Lower leg skin (tissue), 4 donors: ENCODE results near the gene CUL7. TPM values are rescaled to one million over a fixed set of nuclear protein-coding genes. Genes with fewer than 3 reads are reported as not detected.
"Not testable (repeated sequence)": the region's sequence is repeated elsewhere in the genome, so short reads cannot be mapped to it uniquely, and the experiment has no call there.

Experiments used
- DNase-seq, 2 donors: peaks; one replicate each; pipeline ENCODE4 v3.0.0-alpha.2; 2019; ENCODE audit warnings: low spot score in 2 of 2
- H3K4me3 ChIP-seq: fragments of 200-600 bp; sonication (generic); 2 replicates; pipeline ENCODE4 v1.5.1; 2017; ENCODE audit warnings: mild to moderate bottlenecking, low read depth; ENCODE audit not compliant: poor library complexity, severe bottlenecking
- POLR2A ChIP-seq, 2 donors: fragments of 450-650 bp; IDR thresholded peaks; one replicate each; pipeline ENCODE4 v1.6.1; 2016 to 2017; ENCODE audit warnings: antibody characterized with exemption in 2 of 2, mild to moderate bottlenecking in 1 of 2, moderate library complexity in 1 of 2
- WGBS, 2 donors: methylation state at CpG; one replicate each; pipeline ENCODE4 v1.1.5; 2018; 5-methylcytosine and 5-hydroxymethylcytosine counted together
- intact Hi-C: fragments of 100-400 bp; cut with DNase I; formaldehyde crosslinking; loops from one replicate; pipeline ENCODE4 v1.15.0; 2023; ENCODE audit warnings: low total_unique reads
- total RNA-seq, 4 donors: library from RNA; depleted of rRNA; stranded (reverse); fragments of >200 nt; gene quantifications; one replicate each; pipeline ENCODE4 v1.1.0, GENCODE V29; 2016
- TF ChIP-seq, protein P1 (sequence below), 3 donors: fragments of 450-650 bp; IDR thresholded peaks; one replicate each; pipeline ENCODE4 v1.5.1; 2016; ENCODE audit warnings: antibody characterized with exemption in 3 of 3, mild to moderate bottlenecking in 3 of 3, moderate library complexity in 2 of 3

Gene CUL7
- total RNA-seq, 4 donors from 2014 or later: 11.8 to 18.2 (median 13.6) TPM

DNA sequence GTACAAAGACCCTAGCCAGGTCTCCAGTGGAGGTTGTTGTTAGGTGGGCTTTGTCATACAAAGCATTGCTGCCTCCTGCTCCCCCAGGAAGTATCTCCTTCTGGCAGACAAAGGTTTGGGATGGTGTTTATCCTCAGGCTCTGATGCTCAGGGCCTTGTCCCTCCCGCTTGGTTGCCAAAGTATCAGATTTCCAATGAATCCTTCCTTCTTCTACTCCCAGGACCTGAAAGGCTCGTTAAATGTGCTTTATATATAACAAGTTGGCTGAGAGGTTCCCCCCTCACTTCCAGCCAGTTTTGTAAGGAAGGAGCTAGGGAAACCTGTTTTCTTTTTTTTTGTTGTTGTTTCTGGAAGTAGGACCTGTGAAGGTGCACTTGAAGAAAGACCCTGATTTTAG lies 36.9 kb upstream of the CUL7 start:
- H3K4me3 ChIP-seq: no peak overlapping the region
- TF ChIP-seq POLR2A (IDR thresholded peaks at IDR 0.05): no peak
- TF ChIP-seq, protein P1, sequence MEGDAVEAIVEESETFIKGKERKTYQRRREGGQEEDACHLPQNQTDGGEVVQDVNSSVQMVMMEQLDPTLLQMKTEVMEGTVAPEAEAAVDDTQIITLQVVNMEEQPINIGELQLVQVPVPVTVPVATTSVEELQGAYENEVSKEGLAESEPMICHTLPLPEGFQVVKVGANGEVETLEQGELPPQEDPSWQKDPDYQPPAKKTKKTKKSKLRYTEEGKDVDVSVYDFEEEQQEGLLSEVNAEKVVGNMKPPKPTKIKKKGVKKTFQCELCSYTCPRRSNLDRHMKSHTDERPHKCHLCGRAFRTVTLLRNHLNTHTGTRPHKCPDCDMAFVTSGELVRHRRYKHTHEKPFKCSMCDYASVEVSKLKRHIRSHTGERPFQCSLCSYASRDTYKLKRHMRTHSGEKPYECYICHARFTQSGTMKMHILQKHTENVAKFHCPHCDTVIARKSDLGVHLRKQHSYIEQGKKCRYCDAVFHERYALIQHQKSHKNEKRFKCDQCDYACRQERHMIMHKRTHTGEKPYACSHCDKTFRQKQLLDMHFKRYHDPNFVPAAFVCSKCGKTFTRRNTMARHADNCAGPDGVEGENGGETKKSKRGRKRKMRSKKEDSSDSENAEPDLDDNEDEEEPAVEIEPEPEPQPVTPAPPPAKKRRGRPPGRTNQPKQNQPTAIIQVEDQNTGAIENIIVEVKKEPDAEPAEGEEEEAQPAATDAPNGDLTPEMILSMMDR (IDR thresholded peaks at IDR 0.05): no peak
- 18 to 46% methylated on average over 2 of the region's 2 CpGs for WGBS, 2 donors
- no peak for DNase-seq
- intact Hi-C loops: no loop called here

DNA sequence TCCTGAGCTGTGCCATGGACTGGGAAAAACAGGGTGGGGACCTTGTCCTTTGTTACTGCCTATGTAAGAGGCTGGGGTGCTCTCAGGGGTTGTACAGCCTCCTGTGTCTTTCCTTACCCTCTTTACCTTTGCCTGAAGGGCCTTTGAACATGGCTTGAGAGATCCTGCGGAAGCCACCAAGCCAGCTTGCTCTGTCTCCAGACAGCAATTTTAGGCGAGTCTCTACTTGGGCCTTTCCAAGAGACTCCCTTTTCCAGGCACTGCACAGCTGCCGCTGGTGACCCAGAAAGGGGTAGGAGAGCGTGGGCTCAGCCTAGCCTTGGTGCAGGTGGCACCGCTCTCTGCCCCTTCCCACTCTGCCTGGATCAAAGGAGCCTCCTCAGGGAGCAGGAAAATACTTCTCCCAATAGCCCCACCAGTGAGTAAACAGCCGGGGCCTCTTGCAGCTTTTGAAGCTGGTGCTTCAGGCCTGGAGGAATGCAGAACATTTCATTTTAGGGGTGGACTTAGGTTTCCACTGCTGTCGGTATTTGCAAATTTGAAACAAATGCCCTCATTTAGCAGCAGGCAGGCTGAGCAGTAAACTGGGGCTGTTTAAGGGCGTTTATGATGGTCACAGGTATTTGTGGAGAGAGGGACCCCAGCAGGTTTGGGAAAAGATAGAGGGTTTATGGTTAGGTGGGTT lies 36.4 kb upstream of the CUL7 start:
- DNase-seq: no peak
- intact Hi-C loops: no loop called here
- 46 to 51% methylated on average over 8 of the region's 8 CpGs for WGBS, 2 donors
- no peak for TF ChIP-seq POLR2A (IDR thresholded peaks at IDR 0.05)
- H3K4me3 ChIP-seq: no peak overlapping the region

DNA sequence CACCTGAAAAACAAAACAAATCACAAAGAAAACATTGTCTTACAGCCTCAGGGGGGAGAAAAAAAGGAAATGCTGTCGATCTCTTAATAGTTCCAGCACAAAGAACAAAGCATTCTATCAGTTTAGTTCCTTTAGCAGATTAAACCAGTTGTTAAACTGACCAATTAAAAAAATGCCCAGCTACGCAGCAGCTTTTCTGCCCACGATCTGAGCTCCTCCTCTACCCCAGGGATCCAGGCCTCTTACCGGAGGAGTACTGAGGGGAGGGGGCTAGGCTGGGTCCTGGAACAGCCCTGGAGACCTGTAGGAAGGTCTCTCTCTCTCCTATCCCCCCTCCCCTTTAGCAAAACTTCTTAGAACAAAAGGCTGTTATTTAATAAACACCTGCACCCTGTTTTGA lies 35.8 kb upstream of the CUL7 start:
- H3K4me3 ChIP-seq: no peak overlapping the region
- intact Hi-C loops: no loop called here
- no peak for TF ChIP-seq POLR2A (IDR thresholded peaks at IDR 0.05)
- TF ChIP-seq, protein P1 (IDR thresholded peaks at IDR 0.05): no peak
- DNase-seq: no peak
- WGBS, 2 donors: 39 to 40% methylated on average over 4 of the region's 4 CpGs

DNA sequence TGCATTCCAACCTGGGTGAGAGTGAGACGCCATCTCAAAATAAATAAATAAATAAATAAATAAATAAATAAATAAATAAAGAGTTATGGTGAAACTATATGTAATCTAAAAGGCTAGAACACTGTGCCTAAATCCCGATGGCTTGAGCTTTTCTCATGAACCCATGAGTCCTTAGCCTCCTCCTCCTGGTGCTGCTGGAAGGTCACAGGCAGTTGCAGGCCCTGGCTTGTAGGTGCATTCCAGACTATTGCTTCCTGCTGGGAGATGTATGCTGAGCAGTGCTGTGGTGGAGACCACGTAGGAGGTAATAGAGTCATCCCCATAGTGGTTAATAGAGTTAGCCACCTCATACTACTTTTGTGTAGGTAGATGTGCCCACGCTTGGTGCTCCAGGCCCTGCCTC lies 35.0 kb upstream of the CUL7 start:
- 55 to 58% methylated on average over 4 of the region's 4 CpGs for WGBS, 2 donors
- H3K4me3 ChIP-seq: no peak overlapping the region
- TF ChIP-seq POLR2A (IDR thresholded peaks at IDR 0.05): no peak
- TF ChIP-seq, protein P1 (IDR thresholded peaks at IDR 0.05): no peak
- DNase-seq: peak in 1 of 2 donors; percentile 46
- intact Hi-C loops: no loop called here

DNA sequence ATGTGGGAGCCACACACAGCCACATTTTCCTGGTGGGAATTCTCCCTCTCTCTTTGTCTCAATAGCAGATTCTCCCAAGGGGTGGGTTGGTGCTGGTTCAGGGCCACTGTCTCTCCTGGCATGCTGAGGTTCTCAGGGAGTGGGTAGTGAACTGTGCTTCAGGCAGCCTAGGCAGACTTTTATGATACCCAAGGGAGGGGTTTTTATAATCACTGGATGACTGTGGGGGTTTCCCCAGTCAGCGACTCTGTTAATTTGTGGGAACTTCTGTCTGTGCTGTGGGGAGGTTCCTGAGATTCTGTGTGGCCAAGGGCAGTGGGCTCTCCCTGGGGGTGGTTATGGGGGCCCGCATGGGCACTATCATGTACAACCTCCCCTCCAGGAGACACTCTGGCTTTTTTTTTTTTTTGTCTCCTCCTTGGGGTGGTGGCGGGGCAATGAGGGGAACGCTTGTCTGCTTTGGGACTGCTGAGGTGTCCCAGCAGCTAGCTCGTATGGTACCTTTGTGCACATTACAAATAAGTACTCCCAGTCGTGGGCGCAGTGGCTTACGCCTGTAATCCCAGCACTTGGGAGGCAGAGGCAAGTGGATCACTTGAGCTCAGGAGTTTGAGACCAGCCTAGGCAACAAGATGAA lies 32.5 kb upstream of the CUL7 start:
- 61 to 64% methylated on average over 8 of the region's 8 CpGs for WGBS, 2 donors
- intact Hi-C loops: no loop called here
- DNase-seq: no peak
- H3K4me3 ChIP-seq: no peak overlapping the region
- TF ChIP-seq POLR2A (IDR thresholded peaks at IDR 0.05): no peak
- TF ChIP-seq, protein P1 (IDR thresholded peaks at IDR 0.05): no peak

DNA sequence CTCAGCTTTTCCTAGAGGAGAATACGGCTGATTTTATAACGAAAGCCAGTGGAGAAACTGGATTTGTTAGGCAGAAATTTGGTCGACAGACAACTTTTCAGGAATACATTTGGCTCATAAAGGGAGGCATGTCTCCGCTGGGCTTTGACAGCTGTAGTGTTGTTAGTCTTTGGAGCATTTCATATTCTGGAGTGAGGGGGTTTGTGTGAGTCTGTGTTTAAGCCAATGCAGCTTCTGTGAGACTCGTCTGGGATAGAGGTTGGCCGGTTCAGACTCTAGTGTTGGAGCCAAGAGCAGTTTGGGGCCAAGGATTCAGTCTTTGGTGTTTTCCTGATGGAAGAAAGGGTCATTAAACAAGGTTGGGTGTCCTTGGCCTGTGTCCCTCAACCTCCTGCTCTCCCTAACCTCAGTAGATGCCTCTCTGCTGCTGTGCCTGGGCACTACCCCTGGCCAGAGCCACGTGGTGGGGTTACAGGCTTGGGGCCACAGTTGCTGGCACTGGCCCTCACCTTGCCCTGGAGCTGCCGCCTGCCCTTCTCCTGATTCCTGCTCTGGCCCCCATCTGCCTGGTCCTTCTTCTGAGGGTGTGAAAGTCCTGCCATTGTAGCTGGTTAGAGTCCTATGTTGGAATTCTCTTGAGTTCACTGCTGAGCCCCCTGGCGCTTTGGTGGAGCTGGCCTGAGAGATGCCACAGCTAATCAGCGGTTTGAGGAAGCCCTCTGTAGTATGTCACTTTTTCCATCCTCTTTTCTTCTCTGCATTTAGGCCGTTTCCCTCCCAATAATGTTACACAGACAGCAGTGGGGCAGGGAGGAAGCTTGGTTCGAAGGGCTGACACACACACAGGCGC lies 29.4 kb upstream of the CUL7 start:
- intact Hi-C loops: no loop called here
- no peak overlapping the region for H3K4me3 ChIP-seq
- WGBS, 2 donors: 46 to 54% methylated on average over 13 of the region's 13 CpGs
- no peak for TF ChIP-seq POLR2A (IDR thresholded peaks at IDR 0.05)
- TF ChIP-seq, protein P1 (IDR thresholded peaks at IDR 0.05): no peak
- DNase-seq: no peak

DNA sequence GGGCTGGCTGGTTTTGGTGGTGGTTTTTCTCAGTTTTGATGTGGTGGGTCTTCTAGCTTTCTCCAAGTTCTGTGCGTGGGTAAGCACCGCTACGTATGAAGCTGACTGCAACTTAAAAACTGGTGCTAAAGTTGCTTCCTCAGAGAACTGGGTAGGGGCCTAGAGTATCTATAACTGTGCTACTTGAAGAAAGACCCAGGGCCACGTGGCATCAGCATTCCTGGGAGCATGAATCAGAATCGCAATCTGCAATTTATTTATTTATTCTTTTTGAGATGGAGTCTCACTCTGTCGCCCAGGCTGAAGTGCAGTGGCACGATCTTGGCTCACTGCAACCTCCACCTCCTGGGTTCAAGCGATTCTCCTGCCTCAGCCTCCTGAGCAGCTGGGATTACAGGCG lies 28.3 kb upstream of the CUL7 start:
- intact Hi-C loops, H3K4me3 ChIP-seq, DNase-seq: not testable (repeated sequence)
- WGBS, 2 donors: 81 to 83% methylated on average over 9 of the region's 9 CpGs
